HEK293 (cell line): ENCODE data around the gene RPL13A.

Experiments
- BCL11B ChIP-seq: fragments of 450-650 bp; formaldehyde crosslinking; IDR thresholded peaks from 2 replicates; pipeline ENCODE4 v1.5.1; 2016; ENCODE audit warnings: low read depth, missing biosample characterization, missing genetic modification characterization
- SCRT2 ChIP-seq: fragments of 450-650 bp; formaldehyde crosslinking; IDR thresholded peaks from 2 replicates; pipeline ENCODE4 v1.5.1; 2016; ENCODE audit warnings: missing biosample characterization, missing genetic modification characterization
- SETDB1 ChIP-seq: IDR thresholded peaks from one replicate; pipeline ENCODE4 v1.6.1; 2017; ENCODE audit warnings: mild to moderate bottlenecking, low read length, moderate library complexity, mixed read lengths; ENCODE audit not compliant: insufficient read length
- ZBTB1 ChIP-seq: fragments of 450-650 bp; formaldehyde crosslinking; IDR thresholded peaks from 2 replicates; pipeline ENCODE4 v1.5.1; 2016; ENCODE audit warnings: missing biosample characterization, missing genetic modification characterization
- ZFP37 ChIP-seq: fragments of 450-650 bp; formaldehyde crosslinking; IDR thresholded peaks from 2 replicates; pipeline ENCODE4 v1.5.1; 2016; ENCODE audit warnings: missing biosample characterization, missing genetic modification characterization
- ZFP41 ChIP-seq: fragments of 450-650 bp; formaldehyde crosslinking; IDR thresholded peaks from 2 replicates; pipeline ENCODE4 v1.5.1; 2016; ENCODE audit warnings: missing biosample characterization, missing genetic modification characterization, borderline replicate concordance
- ZNF157 ChIP-seq: fragments of 450-650 bp; formaldehyde crosslinking; IDR thresholded peaks from 2 replicates; pipeline ENCODE4 v1.5.1; 2016; ENCODE audit warnings: missing biosample characterization, missing genetic modification characterization
- ZNF174 ChIP-seq: fragments of 450-650 bp; formaldehyde crosslinking; IDR thresholded peaks from 2 replicates; pipeline ENCODE4 v1.5.0; 2017; ENCODE audit warnings: missing biosample characterization, mild to moderate bottlenecking, missing genetic modification characterization
- ZNF2 ChIP-seq: fragments of 450-650 bp; formaldehyde crosslinking; IDR thresholded peaks from 2 replicates; pipeline ENCODE4 v1.5.1; 2016; ENCODE audit warnings: missing biosample characterization, missing genetic modification characterization
- ZNF239 ChIP-seq: fragments of 450-650 bp; formaldehyde crosslinking; IDR thresholded peaks from 2 replicates; pipeline ENCODE4 v1.5.1; 2016; ENCODE audit warnings: missing biosample characterization, missing genetic modification characterization
- ZNF292 ChIP-seq: fragments of 450-650 bp; formaldehyde crosslinking; IDR thresholded peaks from 2 replicates; pipeline ENCODE4 v1.5.1; 2016; ENCODE audit warnings: low read depth, missing biosample characterization, missing genetic modification characterization, borderline replicate concordance
- ZNF473 ChIP-seq: fragments of 450-650 bp; formaldehyde crosslinking; IDR thresholded peaks from 2 replicates; pipeline ENCODE4 v1.5.1; 2017; ENCODE audit warnings: missing biosample characterization, missing genetic modification characterization
- ZNF501 ChIP-seq: fragments of 450-650 bp; formaldehyde crosslinking; IDR thresholded peaks from 2 replicates; pipeline ENCODE4 v1.5.1; 2016; ENCODE audit warnings: missing biosample characterization, missing genetic modification characterization
- ZNF530 ChIP-seq: fragments of 450-650 bp; formaldehyde crosslinking; IDR thresholded peaks from 2 replicates; pipeline ENCODE4 v1.5.1; 2016; ENCODE audit warnings: low read depth, missing biosample characterization, missing genetic modification characterization
- ZNF544 ChIP-seq: fragments of 450-650 bp; formaldehyde crosslinking; IDR thresholded peaks from 2 replicates; pipeline ENCODE4 v1.5.0; 2017; ENCODE audit warnings: missing biosample characterization, missing genetic modification characterization
- ZNF548 ChIP-seq: fragments of 450-650 bp; formaldehyde crosslinking; IDR thresholded peaks from 2 replicates; pipeline ENCODE4 v1.5.1; 2016; ENCODE audit warnings: missing biosample characterization, missing genetic modification characterization
- ZNF558 ChIP-seq: fragments of 450-650 bp; formaldehyde crosslinking; IDR thresholded peaks from 2 replicates; pipeline ENCODE4 v1.5.1; 2016; ENCODE audit warnings: missing biosample characterization, missing genetic modification characterization
- ZNF571 ChIP-seq: fragments of 450-650 bp; formaldehyde crosslinking; IDR thresholded peaks from 2 replicates; pipeline ENCODE4 v1.5.0; 2017; ENCODE audit warnings: missing biosample characterization, missing genetic modification characterization
- ZNF610 ChIP-seq: fragments of 450-650 bp; formaldehyde crosslinking; IDR thresholded peaks from 2 replicates; pipeline ENCODE4 v1.5.1; 2016; ENCODE audit warnings: missing biosample characterization, missing genetic modification characterization, borderline replicate concordance
- ZNF623 ChIP-seq: fragments of 450-650 bp; formaldehyde crosslinking; IDR thresholded peaks from 2 replicates; pipeline ENCODE4 v1.5.1; 2016; ENCODE audit warnings: missing biosample characterization, missing genetic modification characterization
- ZNF701 ChIP-seq: fragments of 450-650 bp; formaldehyde crosslinking; IDR thresholded peaks from 2 replicates; pipeline ENCODE4 v1.5.1; 2016; ENCODE audit warnings: missing biosample characterization, missing genetic modification characterization
- ZNF747 ChIP-seq: fragments of 450-650 bp; formaldehyde crosslinking; IDR thresholded peaks from 2 replicates; pipeline ENCODE4 v1.5.1; 2016; ENCODE audit warnings: missing biosample characterization, missing genetic modification characterization
- ZNF76 ChIP-seq: fragments of 450-650 bp; formaldehyde crosslinking; IDR thresholded peaks from 2 replicates; pipeline ENCODE4; 2016; ENCODE audit warnings: low read depth, missing biosample characterization, missing genetic modification characterization, borderline replicate concordance
- ZNF776 ChIP-seq: fragments of 450-650 bp; formaldehyde crosslinking; IDR thresholded peaks from 2 replicates; pipeline ENCODE4 v1.5.0; 2017; ENCODE audit warnings: missing biosample characterization, missing genetic modification characterization, borderline replicate concordance
- TF ChIP-seq, protein P1 (sequence below): fragments of 450-650 bp; formaldehyde crosslinking; IDR thresholded peaks from 2 replicates; pipeline ENCODE4 v1.5.1; 2016; ENCODE audit warnings: missing biosample characterization, missing genetic modification characterization
- TF ChIP-seq, protein P2 (sequence below): fragments of 450-650 bp; IDR thresholded peaks from 2 replicates; pipeline ENCODE4 v1.5.1; 2018; ENCODE audit warnings: missing biosample characterization, mild to moderate bottlenecking, missing genetic modification characterization
- TF ChIP-seq, protein P3 (sequence below): fragments of 450-650 bp; formaldehyde crosslinking; IDR thresholded peaks from 2 replicates; pipeline ENCODE4 v1.5.1; 2016; ENCODE audit warnings: missing biosample characterization, missing genetic modification characterization, low read depth
- TF ChIP-seq, protein P4 (sequence below): fragments of 450-650 bp; formaldehyde crosslinking; IDR thresholded peaks from 2 replicates; pipeline ENCODE4 v1.5.1; 2017; ENCODE audit warnings: missing biosample characterization, missing genetic modification characterization
- TF ChIP-seq, protein P5 (sequence below): fragments of 450-650 bp; formaldehyde crosslinking; conservative IDR thresholded peaks from 2 replicates; pipeline ENCODE4 v1.5.1; 2016; ENCODE audit warnings: low read depth, missing biosample characterization, missing genetic modification characterization

Gene RPL13A

DNA sequence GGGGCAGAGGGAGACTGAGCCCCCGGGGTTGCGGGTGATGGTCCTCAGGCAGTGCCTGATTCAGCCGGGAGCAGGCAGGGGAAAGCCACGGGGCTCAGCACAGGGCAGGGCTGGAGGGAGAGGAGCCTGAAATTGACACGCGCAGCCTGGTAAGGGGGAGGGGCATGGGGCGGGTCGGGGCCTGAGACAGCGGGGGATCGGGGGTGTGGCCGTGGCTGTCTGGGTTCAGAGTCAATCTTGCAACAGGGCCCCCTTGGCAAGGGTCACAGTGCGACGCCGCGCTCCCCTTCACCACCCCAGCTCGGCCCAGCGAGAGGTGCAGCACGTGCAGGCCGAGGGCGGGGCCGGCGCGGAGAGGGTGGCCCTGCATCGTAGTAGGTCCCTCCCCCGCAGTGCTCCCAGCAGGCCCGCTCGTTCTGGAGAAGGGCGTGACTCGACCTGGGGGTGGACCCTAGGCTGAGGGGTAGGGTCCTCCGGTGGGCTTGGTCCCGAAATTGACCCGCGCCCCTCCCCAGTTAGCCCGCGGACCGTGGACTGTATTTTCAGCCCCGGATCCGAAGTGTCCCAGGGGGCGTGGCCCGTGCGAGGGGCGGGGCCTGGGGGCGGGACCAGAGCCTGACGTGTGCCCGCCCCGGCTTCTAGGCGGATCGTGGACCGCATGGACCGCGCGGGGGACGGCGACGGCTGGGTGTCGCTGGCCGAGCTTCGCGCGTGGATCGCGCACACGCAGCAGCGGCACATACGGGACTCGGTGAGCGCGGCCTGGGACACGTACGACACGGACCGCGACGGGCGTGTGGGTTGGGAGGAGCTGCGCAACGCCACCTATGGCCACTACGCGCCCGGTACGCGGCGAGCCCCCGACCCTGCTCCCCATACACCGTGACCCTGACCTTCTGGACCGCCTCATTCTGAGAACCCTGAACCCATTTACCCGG lies 46.4 kb downstream of the RPL13A start (continued):
- TF ChIP-seq, protein P1, sequence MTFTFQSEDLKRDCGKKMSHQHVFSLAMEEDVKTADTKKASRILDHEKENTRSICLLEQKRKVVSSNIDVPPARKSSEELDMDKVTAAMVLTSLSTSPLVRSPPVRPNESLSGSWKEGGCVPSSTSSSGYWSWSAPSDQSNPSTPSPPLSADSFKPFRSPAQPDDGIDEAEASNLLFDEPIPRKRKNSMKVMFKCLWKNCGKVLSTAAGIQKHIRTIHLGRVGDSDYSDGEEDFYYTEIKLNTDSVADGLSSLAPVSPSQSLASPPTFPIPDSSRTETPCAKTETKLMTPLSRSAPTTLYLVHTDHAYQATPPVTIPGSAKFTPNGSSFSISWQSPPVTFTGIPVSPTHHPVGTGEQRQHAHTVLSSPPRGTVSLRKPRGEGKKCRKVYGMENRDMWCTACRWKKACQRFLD (tag by site-specific recombination): no peak
- TF ChIP-seq SETDB1: no peak
- no peak for TF ChIP-seq ZNF2
- TF ChIP-seq ZNF776: no peak
- no peak for TF ChIP-seq ZNF473 (tag by site-specific recombination)
- TF ChIP-seq, protein P2, sequence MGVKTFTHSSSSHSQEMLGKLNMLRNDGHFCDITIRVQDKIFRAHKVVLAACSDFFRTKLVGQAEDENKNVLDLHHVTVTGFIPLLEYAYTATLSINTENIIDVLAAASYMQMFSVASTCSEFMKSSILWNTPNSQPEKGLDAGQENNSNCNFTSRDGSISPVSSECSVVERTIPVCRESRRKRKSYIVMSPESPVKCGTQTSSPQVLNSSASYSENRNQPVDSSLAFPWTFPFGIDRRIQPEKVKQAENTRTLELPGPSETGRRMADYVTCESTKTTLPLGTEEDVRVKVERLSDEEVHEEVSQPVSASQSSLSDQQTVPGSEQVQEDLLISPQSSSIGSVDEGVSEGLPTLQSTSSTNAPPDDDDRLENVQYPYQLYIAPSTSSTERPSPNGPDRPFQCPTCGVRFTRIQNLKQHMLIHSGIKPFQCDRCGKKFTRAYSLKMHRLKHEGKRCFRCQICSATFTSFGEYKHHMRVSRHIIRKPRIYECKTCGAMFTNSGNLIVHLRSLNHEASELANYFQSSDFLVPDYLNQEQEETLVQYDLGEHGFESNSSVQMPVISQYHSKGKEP (tag by site-specific recombination): no peak
- TF ChIP-seq, protein P3, sequence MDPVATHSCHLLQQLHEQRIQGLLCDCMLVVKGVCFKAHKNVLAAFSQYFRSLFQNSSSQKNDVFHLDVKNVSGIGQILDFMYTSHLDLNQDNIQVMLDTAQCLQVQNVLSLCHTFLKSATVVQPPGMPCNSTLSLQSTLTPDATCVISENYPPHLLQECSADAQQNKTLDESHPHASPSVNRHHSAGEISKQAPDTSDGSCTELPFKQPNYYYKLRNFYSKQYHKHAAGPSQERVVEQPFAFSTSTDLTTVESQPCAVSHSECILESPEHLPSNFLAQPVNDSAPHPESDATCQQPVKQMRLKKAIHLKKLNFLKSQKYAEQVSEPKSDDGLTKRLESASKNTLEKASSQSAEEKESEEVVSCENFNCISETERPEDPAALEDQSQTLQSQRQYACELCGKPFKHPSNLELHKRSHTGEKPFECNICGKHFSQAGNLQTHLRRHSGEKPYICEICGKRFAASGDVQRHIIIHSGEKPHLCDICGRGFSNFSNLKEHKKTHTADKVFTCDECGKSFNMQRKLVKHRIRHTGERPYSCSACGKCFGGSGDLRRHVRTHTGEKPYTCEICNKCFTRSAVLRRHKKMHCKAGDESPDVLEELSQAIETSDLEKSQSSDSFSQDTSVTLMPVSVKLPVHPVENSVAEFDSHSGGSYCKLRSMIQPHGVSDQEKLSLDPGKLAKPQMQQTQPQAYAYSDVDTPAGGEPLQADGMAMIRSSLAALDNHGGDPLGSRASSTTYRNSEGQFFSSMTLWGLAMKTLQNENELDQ (tag by site-specific recombination): no peak
- TF ChIP-seq, protein P4, sequence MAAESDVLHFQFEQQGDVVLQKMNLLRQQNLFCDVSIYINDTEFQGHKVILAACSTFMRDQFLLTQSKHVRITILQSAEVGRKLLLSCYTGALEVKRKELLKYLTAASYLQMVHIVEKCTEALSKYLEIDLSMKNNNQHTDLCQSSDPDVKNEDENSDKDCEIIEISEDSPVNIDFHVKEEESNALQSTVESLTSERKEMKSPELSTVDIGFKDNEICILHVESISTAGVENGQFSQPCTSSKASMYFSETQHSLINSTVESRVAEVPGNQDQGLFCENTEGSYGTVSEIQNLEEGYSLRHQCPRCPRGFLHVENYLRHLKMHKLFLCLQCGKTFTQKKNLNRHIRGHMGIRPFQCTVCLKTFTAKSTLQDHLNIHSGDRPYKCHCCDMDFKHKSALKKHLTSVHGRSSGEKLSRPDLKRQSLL (tag by site-specific recombination): no peak
- no peak for TF ChIP-seq ZNF530 (tag by site-specific recombination)
- TF ChIP-seq ZNF558 (tag by site-specific recombination): no peak
- TF ChIP-seq ZFP41 (tag by site-specific recombination): no peak
- TF ChIP-seq ZNF292: no peak
- TF ChIP-seq ZNF157: no peak
- no peak for TF ChIP-seq ZNF571 (tag by site-specific recombination)
- TF ChIP-seq ZNF76 (tag by site-specific recombination): 0 out of 2 replicates have a peak, but pooled peaks have one; percentile 23
- TF ChIP-seq BCL11B: no peak
- TF ChIP-seq ZNF701 (tag by site-specific recombination): no peak
- no peak for TF ChIP-seq ZNF610 (tag by site-specific recombination)
- no peak for TF ChIP-seq ZNF501
- no peak for TF ChIP-seq ZNF174 (tag by site-specific recombination)
- no peak for TF ChIP-seq ZNF548 (tag by site-specific recombination)
- 0 out of 2 replicates have a peak, but pooled peaks have one; percentile 10 for TF ChIP-seq SCRT2
- TF ChIP-seq ZBTB1 (tag by site-specific recombination): no peak
- TF ChIP-seq ZNF747 (tag by site-specific recombination): no peak
- TF ChIP-seq ZNF623 (tag by site-specific recombination): no peak
- no peak for TF ChIP-seq ZNF239
- TF ChIP-seq ZNF544 (tag by site-specific recombination): no peak
- TF ChIP-seq, protein P5, sequence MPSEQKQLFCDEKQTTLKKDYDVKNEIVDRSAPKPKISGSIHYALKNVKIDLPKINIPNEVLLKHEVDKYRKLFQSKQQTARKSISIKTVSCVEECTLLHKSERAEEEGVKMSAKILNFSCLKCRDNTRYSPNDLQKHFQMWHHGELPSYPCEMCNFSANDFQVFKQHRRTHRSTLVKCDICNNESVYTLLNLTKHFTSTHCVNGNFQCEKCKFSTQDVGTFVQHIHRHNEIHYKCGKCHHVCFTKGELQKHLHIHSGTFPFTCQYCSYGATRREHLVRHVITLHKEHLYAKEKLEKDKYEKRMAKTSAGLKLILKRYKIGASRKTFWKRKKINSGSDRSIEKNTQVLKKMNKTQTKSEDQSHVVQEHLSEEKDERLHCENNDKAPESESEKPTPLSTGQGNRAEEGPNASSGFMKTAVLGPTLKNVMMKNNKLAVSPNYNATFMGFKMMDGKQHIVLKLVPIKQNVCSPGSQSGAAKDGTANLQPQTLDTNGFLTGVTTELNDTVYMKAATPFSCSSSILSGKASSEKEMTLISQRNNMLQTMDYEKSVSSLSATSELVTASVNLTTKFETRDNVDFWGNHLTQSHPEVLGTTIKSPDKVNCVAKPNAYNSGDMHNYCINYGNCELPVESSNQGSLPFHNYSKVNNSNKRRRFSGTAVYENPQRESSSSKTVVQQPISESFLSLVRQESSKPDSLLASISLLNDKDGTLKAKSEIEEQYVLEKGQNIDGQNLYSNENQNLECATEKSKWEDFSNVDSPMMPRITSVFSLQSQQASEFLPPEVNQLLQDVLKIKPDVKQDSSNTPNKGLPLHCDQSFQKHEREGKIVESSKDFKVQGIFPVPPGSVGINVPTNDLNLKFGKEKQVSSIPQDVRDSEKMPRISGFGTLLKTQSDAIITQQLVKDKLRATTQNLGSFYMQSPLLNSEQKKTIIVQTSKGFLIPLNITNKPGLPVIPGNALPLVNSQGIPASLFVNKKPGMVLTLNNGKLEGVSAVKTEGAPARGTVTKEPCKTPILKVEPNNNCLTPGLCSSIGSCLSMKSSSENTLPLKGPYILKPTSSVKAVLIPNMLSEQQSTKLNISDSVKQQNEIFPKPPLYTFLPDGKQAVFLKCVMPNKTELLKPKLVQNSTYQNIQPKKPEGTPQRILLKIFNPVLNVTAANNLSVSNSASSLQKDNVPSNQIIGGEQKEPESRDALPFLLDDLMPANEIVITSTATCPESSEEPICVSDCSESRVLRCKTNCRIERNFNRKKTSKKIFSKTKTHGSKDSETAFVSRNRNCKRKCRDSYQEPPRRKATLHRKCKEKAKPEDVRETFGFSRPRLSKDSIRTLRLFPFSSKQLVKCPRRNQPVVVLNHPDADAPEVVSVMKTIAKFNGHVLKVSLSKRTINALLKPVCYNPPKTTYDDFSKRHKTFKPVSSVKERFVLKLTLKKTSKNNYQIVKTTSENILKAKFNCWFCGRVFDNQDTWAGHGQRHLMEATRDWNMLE (tag by site-specific recombination): no peak
- TF ChIP-seq ZFP37: no peak
